IMR-90 (cell line): Measurements from ENCODE around the gene OBP2A. TPM values are rescaled to one million over a fixed set of nuclear protein-coding genes. Genes with fewer than 3 reads are reported as not detected.

ENCODE experiments used
- ATAC-seq: fragments of 200-7000 bp; cut with Tn5 transposase; 2 replicates; pipeline ENCODE4 v1.9.1; 2020; ENCODE audit warnings: low read depth, mild to moderate bottlenecking, moderate library complexity
- BruUV-seq: library from RNA; stranded (reverse); fragments of 400-500 nt; replicated peaks from 2 replicates; lab custom pipeline; 2021; lab: Mats Ljungman, UMichigan
- CTCF ChIA-PET: fragments of 300-600 bp; formaldehyde crosslinking; extraction: SDS; loops from one replicate; lab custom pipeline; 2021; ENCODE audit warnings: antibody characterized with exemption; lab: Yijun Ruan, JAX
- POLR2A ChIA-PET: fragments of 300-600 bp; sonication (Branson Sonifier 250); formaldehyde crosslinking; loops from one replicate; lab custom pipeline; 2022; ENCODE audit warnings: antibody characterized with exemption; ENCODE audit not compliant: unreplicated experiment; lab: Charles Lee
- DNase-seq: peaks from one replicate; pipeline ENCODE4 v3.0.0; 2013
- H2AFZ ChIP-seq: replicated peaks from 2 replicates; pipeline ENCODE3; 2013; ENCODE audit warnings: low read length, mild to moderate bottlenecking; ENCODE audit not compliant: poor library complexity
- H2AK5ac ChIP-seq: 2 replicates; pipeline ENCODE4 v1.6.1; 2013; ENCODE audit warnings: low read depth, low read length, inconsistent platforms
- H2AK9ac ChIP-seq: replicated peaks from 2 replicates; pipeline ENCODE3; 2013; ENCODE audit warnings: mild to moderate bottlenecking, low read depth, low read length, moderate library complexity; ENCODE audit not compliant: poor library complexity
- H2BK120ac ChIP-seq: 2 replicates; pipeline ENCODE4 v1.6.1; 2013; ENCODE audit warnings: low read depth, low read length, inconsistent platforms
- H2BK15ac ChIP-seq: 3 replicates; pipeline ENCODE4 v1.6.1; 2013; ENCODE audit warnings: low read depth, low read length, inconsistent platforms
- H2BK20ac ChIP-seq: 2 replicates; pipeline ENCODE4 v1.6.1; 2013; ENCODE audit warnings: low read depth, mild to moderate bottlenecking, inconsistent platforms, low read length, moderate library complexity
- H2BK5ac ChIP-seq: 2 replicates; pipeline ENCODE4 v1.6.1; 2013; ENCODE audit warnings: mild to moderate bottlenecking, low read depth, low read length, inconsistent platforms; ENCODE audit not compliant: poor library complexity, severe bottlenecking
- H3K14ac ChIP-seq: replicated peaks from 2 replicates; pipeline ENCODE4 v1.6.1; 2013; ENCODE audit warnings: low read depth, low read length, inconsistent platforms
- H3K18ac ChIP-seq: 2 replicates; pipeline ENCODE4 v1.6.1; 2013; ENCODE audit warnings: low read depth, low read length, control low read depth
- H3K23ac ChIP-seq: 2 replicates; pipeline ENCODE4 v1.6.1; 2013; ENCODE audit warnings: low read depth, low read length, inconsistent platforms
- H3K27ac ChIP-seq: 2 replicates; pipeline ENCODE4 v1.5.1; 2013; ENCODE audit warnings: mild to moderate bottlenecking, control low read depth, low read length; ENCODE audit not compliant: insufficient read depth
- H3K27me3 ChIP-seq: 2 replicates; pipeline ENCODE4 v1.6.1; 2013; ENCODE audit warnings: low read length; ENCODE audit not compliant: control insufficient read depth, insufficient read depth
- H3K36me3 ChIP-seq: 2 replicates; pipeline ENCODE4 v1.6.1; 2013; ENCODE audit warnings: low read length, mixed read lengths; ENCODE audit not compliant: control insufficient read depth, insufficient read depth
- H3K4ac ChIP-seq: 2 replicates; pipeline ENCODE4 v1.6.1; 2013; ENCODE audit warnings: low read depth, low read length, inconsistent platforms
- H3K4me1 ChIP-seq: 2 replicates; pipeline ENCODE4 v1.6.1; 2013; ENCODE audit warnings: low read length, mixed read lengths; ENCODE audit not compliant: control insufficient read depth, insufficient read depth
- H3K4me2 ChIP-seq: 2 replicates; pipeline ENCODE4 v1.6.1; 2013; ENCODE audit warnings: low read depth, mild to moderate bottlenecking, control low read depth, low read length, moderate library complexity
- H3K4me3 ChIP-seq: 2 replicates; pipeline ENCODE4 v1.5.1; 2013; ENCODE audit warnings: low read depth, mild to moderate bottlenecking, control low read depth, low read length, moderate library complexity; ENCODE audit not compliant: insufficient read depth
- H3K56ac ChIP-seq: 2 replicates; pipeline ENCODE4 v1.6.1; 2013; ENCODE audit warnings: low read length, inconsistent platforms; ENCODE audit not compliant: insufficient read depth; ENCODE audit errors: extremely low read depth
- H3K79me1 ChIP-seq, 2 experiments: 2 replicates each; pipeline ENCODE4 v1.6.1; 2013; ENCODE audit warnings: low read length in 2 of 2, inconsistent platforms in 1 of 2, low read depth in 1 of 2
- H3K9ac ChIP-seq: 2 replicates; pipeline ENCODE4 v1.6.1; 2013; ENCODE audit warnings: low read depth, low read length, control low read depth
- H3K9me1 ChIP-seq: 2 replicates; pipeline ENCODE4 v1.6.1; 2013; ENCODE audit warnings: low read length, inconsistent platforms; ENCODE audit not compliant: insufficient read depth
- H3K9me3 ChIP-seq: 2 replicates; pipeline ENCODE4 v1.6.1; 2013; ENCODE audit warnings: low read length; ENCODE audit not compliant: control insufficient read depth, insufficient read depth
- H4K20me1 ChIP-seq: 2 replicates; pipeline ENCODE4 v1.6.1; 2013; ENCODE audit warnings: low read length, inconsistent platforms; ENCODE audit not compliant: insufficient read depth
- H4K5ac ChIP-seq: 2 replicates; pipeline ENCODE4 v1.6.1; 2013; ENCODE audit warnings: mild to moderate bottlenecking, low read depth, low read length, control low read depth
- H4K8ac ChIP-seq, 2 experiments: 2 replicates each; pipeline ENCODE4 v1.6.1; 2013; ENCODE audit warnings: low read depth in 2 of 2, low read length in 2 of 2, control low read depth in 1 of 2, inconsistent platforms in 1 of 2
- H4K91ac ChIP-seq: 2 replicates; pipeline ENCODE4 v1.6.1; 2013; ENCODE audit warnings: low read depth, low read length, inconsistent platforms; ENCODE audit not compliant: insufficient read depth
- BHLHE40 ChIP-seq: fragments of 150-350 bp; IDR thresholded peaks from 2 replicates; pipeline ENCODE4 v1.6.1; 2016; ENCODE audit warnings: mild to moderate bottlenecking, low read depth, low read length
- CEBPB ChIP-seq: IDR thresholded peaks from 2 replicates; pipeline ENCODE4 v1.6.1; 2012; ENCODE audit warnings: low read depth, low read length, improper control_type of control experiment
- CHD1 ChIP-seq: IDR thresholded peaks from 2 replicates; pipeline ENCODE4 v1.6.1; 2012; ENCODE audit warnings: low read depth, low read length, improper control_type of control experiment
- FOS ChIP-seq: fragments of 150-350 bp; IDR thresholded peaks from 2 replicates; pipeline ENCODE4 v1.6.1; 2016; ENCODE audit warnings: low read depth, low read length
- MAFK ChIP-seq: IDR thresholded peaks from 2 replicates; pipeline ENCODE4 v1.6.1; 2012; ENCODE audit warnings: low read depth, low read length, improper control_type of control experiment
- MAZ ChIP-seq: IDR thresholded peaks from 2 replicates; pipeline ENCODE4 v1.6.1; 2012; ENCODE audit warnings: low read depth, mild to moderate bottlenecking, low read length, improper control_type of control experiment, moderate library complexity, borderline replicate concordance
- MXI1 ChIP-seq: IDR thresholded peaks from 2 replicates; pipeline ENCODE4 v1.6.1; 2012; ENCODE audit warnings: low read depth, mild to moderate bottlenecking, low read length, moderate library complexity, borderline replicate concordance
- NFE2L2 ChIP-seq: fragments of 150-350 bp; IDR thresholded peaks from 2 replicates; pipeline ENCODE4 v1.6.1; 2016; ENCODE audit warnings: low read depth, mild to moderate bottlenecking, low read length
- POLR2A ChIP-seq: IDR thresholded peaks from 2 replicates; pipeline ENCODE4 v1.6.1; 2012; ENCODE audit warnings: mild to moderate bottlenecking, low read depth, low read length
- RAD21 ChIP-seq: IDR thresholded peaks from 2 replicates; pipeline ENCODE4 v1.6.1; 2012; ENCODE audit warnings: low read length, improper control_type of control experiment
- RCOR1 ChIP-seq: IDR thresholded peaks from 2 replicates; pipeline ENCODE4 v1.6.1; 2012; ENCODE audit warnings: mild to moderate bottlenecking, low read length, improper control_type of control experiment; ENCODE audit not compliant: insufficient replicate concordance
- RFX5 ChIP-seq: IDR thresholded peaks from 2 replicates; pipeline ENCODE4 v1.8.0; 2012; ENCODE audit warnings: low read depth, mild to moderate bottlenecking, low read length, moderate library complexity
- SMC3 ChIP-seq: fragments of 150-350 bp; IDR thresholded peaks from 2 replicates; pipeline ENCODE4 v1.6.1; 2016; ENCODE audit warnings: low read depth, mild to moderate bottlenecking, antibody characterized with exemption, low read length, moderate library complexity
- WGBS, 2 experiments: methylation state at CpG; one replicate each; pipeline versions ENCODE4 v1.1.5 to v1.1.7; 2013; ENCODE audit warnings: missing lambda C conversion rate in 2 of 2; ENCODE audit not compliant: insufficient read length in 1 of 2; ENCODE audit errors: extremely low coverage in 2 of 2; 5-methylcytosine and 5-hydroxymethylcytosine counted together
- dilution Hi-C: fragments of 300-500 bp; cut with HindIII; formaldehyde crosslinking; loops from one replicate; pipeline ENCODE4 v1.14.3; 2018; ENCODE audit warnings: low sequenced_read_pairs; ENCODE audit not compliant: unreplicated experiment
- in situ Hi-C: fragments of 300-500 bp; cut with MboI; formaldehyde crosslinking; loops from 3 replicates; pipeline ENCODE4 v1.14.3; 2019; ENCODE audit warnings: low sequenced_read_pairs, inconsistent platforms, mixed read lengths
- intact Hi-C: fragments of 100-400 bp; cut with micrococcal nuclease; formaldehyde crosslinking; loops from 2 replicates; pipeline ENCODE4 v1.10.0; 2022
- polyA plus RNA-seq, 3 experiments: library from polyadenylated mRNA; depleted of rRNA; stranded (reverse); fragments of >200 nt; gene quantifications; 2 replicates each; pipeline ENCODE4 v1.2.3, GENCODE V29; 2012; ENCODE audit warnings: low replicate concordance in 1 of 3
- total RNA-seq: library from RNA; depleted of rRNA; stranded (reverse); fragments of >200 nt; gene quantifications from 2 replicates; pipeline ENCODE4 v1.2.3, GENCODE V29; 2012
- TF ChIP-seq, protein P1 (sequence below): fragments of 150-350 bp; IDR thresholded peaks from 2 replicates; pipeline ENCODE4 v1.6.1; 2017; ENCODE audit warnings: mild to moderate bottlenecking, antibody characterized with exemption, low read length, low read depth
- TF ChIP-seq, protein P2 (sequence below): fragments of 150-350 bp; IDR thresholded peaks from 2 replicates; pipeline ENCODE4 v1.6.1; 2016; ENCODE audit warnings: low read depth, mild to moderate bottlenecking, low read length, moderate library complexity, borderline replicate concordance
- TF ChIP-seq, protein P3 (sequence below): conservative IDR thresholded peaks from 2 replicates; pipeline ENCODE4 v1.5.1; 2012; ENCODE audit warnings: mild to moderate bottlenecking, low read depth, low read length, improper control_type of control experiment

The OBP2A gene
- total and polyA plus RNA-seq, 2 of the 4 experiments (the other 2 are of a cell fraction) = not detected

DNA sequence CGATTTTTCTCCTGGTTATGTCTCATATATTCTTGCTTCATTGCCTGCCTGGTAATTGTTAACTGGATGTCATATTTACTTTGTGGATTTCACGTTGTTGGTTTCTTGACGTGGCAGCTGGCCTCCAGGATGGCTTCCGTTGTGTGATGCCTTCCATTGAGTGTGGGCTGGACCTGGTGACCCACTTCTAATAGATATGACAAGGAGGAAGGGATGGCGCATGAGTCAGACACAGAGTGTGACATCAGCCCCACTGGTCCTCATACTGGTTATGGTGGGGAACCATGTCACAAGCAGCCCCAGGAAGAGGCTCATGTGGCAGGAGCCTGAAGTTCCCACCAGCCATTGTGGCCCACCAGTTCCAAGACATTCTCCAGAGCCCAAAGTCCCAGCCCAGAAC, 9.3 kb downstream of the OBP2A start:
- Histone ChIP-seq H3K4ac (no peak overlapping the region), H3K9me1 (no peaks in the 10 kb centered on the region), H2BK15ac (no peak overlapping the region), H3K4me1 (no peaks in the 10 kb centered on the region), H3K14ac (no peak overlapping the region), H3K9me3 (no peaks in the 10 kb centered on the region), H3K18ac (no peak overlapping the region), H3K27me3 (no peaks in the 10 kb centered on the region; the same call in 1 of the 2 replicates), H3K36me3 (no peaks in the 10 kb centered on the region), H3K56ac (no peak overlapping the region), H3K4me2 (no peak overlapping the region), H2BK20ac (no peak overlapping the region), H4K8ac (no peak overlapping the region), H2AK9ac (no peak overlapping the region), H2BK5ac (no peak overlapping the region), H2BK120ac (no peak overlapping the region), H3K23ac (no peak overlapping the region), H3K4me3 (no peak overlapping the region), H4K91ac (no peak overlapping the region), H3K79me1 (no peaks in the 10 kb centered on the region), H2AFZ (no peak overlapping the region), H3K9ac (no peak overlapping the region), H4K5ac (no peak overlapping the region), H2AK5ac (no peak overlapping the region), H3K27ac (no peak overlapping the region), H4K20me1 (no peaks in the 10 kb centered on the region)
- DNase-seq (no peak), ATAC-seq (no peak)
- in situ Hi-C loops (no loop called here), dilution Hi-C loops (no loop called here), intact Hi-C loops (no loop called here)
- BruUV-seq = no TSS peak
- WGBS, 2 experiments = no CpG with 5 or more reads among the region's 5 CpGs
- TF ChIP-seq MXI1 (no peak), POLR2A (no peak), MAZ (no peak), RFX5 (no peak), CHD1 (no peak), RAD21 (no peak), MAFK (no peak), SMC3 (no peak), RCOR1 (no peak), FOS (no peak), NFE2L2 (no peak), CEBPB (no peak), BHLHE40 (no peak)
- TF ChIP-seq, protein P1, sequence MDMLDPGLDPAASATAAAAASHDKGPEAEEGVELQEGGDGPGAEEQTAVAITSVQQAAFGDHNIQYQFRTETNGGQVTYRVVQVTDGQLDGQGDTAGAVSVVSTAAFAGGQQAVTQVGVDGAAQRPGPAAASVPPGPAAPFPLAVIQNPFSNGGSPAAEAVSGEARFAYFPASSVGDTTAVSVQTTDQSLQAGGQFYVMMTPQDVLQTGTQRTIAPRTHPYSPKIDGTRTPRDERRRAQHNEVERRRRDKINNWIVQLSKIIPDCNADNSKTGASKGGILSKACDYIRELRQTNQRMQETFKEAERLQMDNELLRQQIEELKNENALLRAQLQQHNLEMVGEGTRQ = no peak
- TF ChIP-seq, protein P2, sequence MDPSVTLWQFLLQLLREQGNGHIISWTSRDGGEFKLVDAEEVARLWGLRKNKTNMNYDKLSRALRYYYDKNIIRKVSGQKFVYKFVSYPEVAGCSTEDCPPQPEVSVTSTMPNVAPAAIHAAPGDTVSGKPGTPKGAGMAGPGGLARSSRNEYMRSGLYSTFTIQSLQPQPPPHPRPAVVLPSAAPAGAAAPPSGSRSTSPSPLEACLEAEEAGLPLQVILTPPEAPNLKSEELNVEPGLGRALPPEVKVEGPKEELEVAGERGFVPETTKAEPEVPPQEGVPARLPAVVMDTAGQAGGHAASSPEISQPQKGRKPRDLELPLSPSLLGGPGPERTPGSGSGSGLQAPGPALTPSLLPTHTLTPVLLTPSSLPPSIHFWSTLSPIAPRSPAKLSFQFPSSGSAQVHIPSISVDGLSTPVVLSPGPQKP = no peak
- TF ChIP-seq, protein P3, sequence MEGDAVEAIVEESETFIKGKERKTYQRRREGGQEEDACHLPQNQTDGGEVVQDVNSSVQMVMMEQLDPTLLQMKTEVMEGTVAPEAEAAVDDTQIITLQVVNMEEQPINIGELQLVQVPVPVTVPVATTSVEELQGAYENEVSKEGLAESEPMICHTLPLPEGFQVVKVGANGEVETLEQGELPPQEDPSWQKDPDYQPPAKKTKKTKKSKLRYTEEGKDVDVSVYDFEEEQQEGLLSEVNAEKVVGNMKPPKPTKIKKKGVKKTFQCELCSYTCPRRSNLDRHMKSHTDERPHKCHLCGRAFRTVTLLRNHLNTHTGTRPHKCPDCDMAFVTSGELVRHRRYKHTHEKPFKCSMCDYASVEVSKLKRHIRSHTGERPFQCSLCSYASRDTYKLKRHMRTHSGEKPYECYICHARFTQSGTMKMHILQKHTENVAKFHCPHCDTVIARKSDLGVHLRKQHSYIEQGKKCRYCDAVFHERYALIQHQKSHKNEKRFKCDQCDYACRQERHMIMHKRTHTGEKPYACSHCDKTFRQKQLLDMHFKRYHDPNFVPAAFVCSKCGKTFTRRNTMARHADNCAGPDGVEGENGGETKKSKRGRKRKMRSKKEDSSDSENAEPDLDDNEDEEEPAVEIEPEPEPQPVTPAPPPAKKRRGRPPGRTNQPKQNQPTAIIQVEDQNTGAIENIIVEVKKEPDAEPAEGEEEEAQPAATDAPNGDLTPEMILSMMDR = no peak
- ChIA-PET POLR2A (no interaction called here), CTCF (no interaction called here)
